Stimulated activated CD4-positive, alpha-beta T cell treated with anti-CD3 and anti-CD28 coated beads, Interleukin-15, amount 100 ng/mL, for 1 hour (primary cell): ENCODE measurements around the gene OXCT2.
A peak's percentile ranks its signal among the peaks of the same experiment; 100 is the strongest.
"Not testable (repeated sequence)": the region's sequence is repeated elsewhere in the genome, so short reads cannot be mapped to it uniquely, and the experiment has no call there.

Experiments
- DNase-seq, 2 donors: peaks; one replicate each; pipeline ENCODE4 v3.0.0-alpha.2; 2020; ENCODE audit warnings: low read depth in 1 of 2, low spot score in 1 of 2

Gene OXCT2

GRCh38 chr1:39771022-39771532, at the start of gene OXCT2:
Gene OXCT2, minus strand, starts transcription at chr1:39771348. Its CDS starts 93 bp downstream, at chr1:39771255.
- not testable (repeated sequence) for DNase-seq

GRCh38 chr1:39819091-39819812, 48.1 kb upstream of the OXCT2 start:
- DNase-seq = no peak

GRCh38 chr1:39818482-39818881, 47.3 kb upstream of the OXCT2 start:
- no peak for DNase-seq

GRCh38 chr1:39817091-39817932, 46.2 kb upstream of the OXCT2 start:
- peak; percentile 33 to 35 for DNase-seq

- DNase-seq = peak in 1 of 2 donors; percentile 21
These were observed 45.4 kb upstream of the OXCT2 start for GRCh38 chr1:39816415-39817090.

- no peak for DNase-seq
These were observed 41.8 kb upstream of the OXCT2 start for GRCh38 chr1:39812913-39813312.

- no peak for DNase-seq
These were observed 37.8 kb upstream of the OXCT2 start for GRCh38 chr1:39808784-39809517.

- no peak for DNase-seq
These were observed 34.2 kb upstream of the OXCT2 start for GRCh38 chr1:39805385-39805784.

- DNase-seq = no peak
These were observed 31.5 kb upstream of the OXCT2 start for GRCh38 chr1:39802496-39803260.

- no peak for DNase-seq
These were observed 29.3 kb upstream of the OXCT2 start for GRCh38 chr1:39800471-39800835.

- peak; percentile 45 to 55 for DNase-seq
These were observed 28.8 kb upstream of the OXCT2 start for GRCh38 chr1:39799770-39800470.

- peak; percentile 67 to 69 for DNase-seq
These were observed 28.0 kb upstream of the OXCT2 start for GRCh38 chr1:39798859-39799769.

- no peak for DNase-seq
These were observed 24.5 kb upstream of the OXCT2 start for GRCh38 chr1:39795651-39796050.

- DNase-seq = no peak
These were observed 20.7 kb upstream of the OXCT2 start for GRCh38 chr1:39791838-39792237.

- no peak for DNase-seq
These were observed 18.5 kb upstream of the OXCT2 start for GRCh38 chr1:39789571-39790110.

- DNase-seq = peak in 1 of 2 donors; percentile 24
These were observed 17.8 kb upstream of the OXCT2 start, which contains the start of gene BMP8B for GRCh38 chr1:39788758-39789570. Gene BMP8B, minus strand, starts transcription at chr1:39788865. Its CDS starts 380 bp downstream, at chr1:39788485.

GRCh38 chr1:39788426-39788757, 17.2 kb upstream of the OXCT2 start:
- no peak for DNase-seq
